Measurements from ENCODE around the gene NFIX. TPM values are rescaled to one million over a fixed set of nuclear protein-coding genes. Genes with fewer than 3 reads are reported as not detected.
A peak's percentile ranks its signal among the peaks of the same experiment; 100 is the strongest.

The NFIX gene
- total and polyA plus RNA-seq, 9 of the 15 experiments (the other 6 are each of a cell fraction or from before 2014, with no cell fraction given): 0.28 to 26.8 (median 5.4) TPM

DNA sequence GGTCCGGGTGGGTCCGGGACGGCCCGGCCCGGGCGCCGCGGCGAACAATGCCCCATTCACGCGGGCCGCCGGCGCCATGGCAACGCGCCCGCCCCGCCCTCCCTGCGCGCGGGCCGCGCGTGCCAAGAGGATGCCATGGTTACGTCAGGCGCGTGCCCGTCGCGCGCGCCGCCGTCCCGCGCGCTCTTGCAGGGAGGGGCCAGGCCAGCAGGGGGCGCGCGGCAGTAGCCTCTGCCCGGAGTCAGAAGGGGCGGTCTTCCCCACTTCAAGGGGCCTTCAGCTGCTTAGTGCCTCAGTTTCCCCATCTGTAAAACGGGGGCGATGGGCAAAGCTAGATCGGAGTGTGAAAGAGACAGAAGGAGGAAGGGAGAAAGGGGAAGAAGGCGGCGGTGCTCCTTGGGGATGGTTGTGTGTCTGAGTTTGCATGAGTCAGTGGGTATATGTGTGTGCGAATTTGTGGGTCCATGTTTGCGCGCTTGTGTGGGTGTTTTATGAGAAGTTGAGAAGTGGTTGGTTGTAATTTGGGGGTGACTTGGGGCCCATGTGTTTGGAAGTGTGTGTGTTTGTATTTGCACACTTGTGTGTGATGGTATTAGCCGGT lies 11.6 kb upstream of the NFIX start:
- no peaks in the 10 kb centered on the region for H3K79me2 ChIP-seq (ENCODE audit: control insufficient read depth, insufficient read depth, low read length)
- BruUV-seq (replicated peaks): no TSS peak
- intact Hi-C loops (cut with micrococcal nuclease) (loop anchor here (1.0 kb wide), 2 partner anchors 51 to 78 kb away; no protein-coding TSS in a partner anchor), in situ Hi-C loops (cut with MboI) (no loop called here)
- H3K27me3 ChIP-seq (ENCODE audit: control insufficient read depth in 2 of 2, insufficient read depth in 2 of 2, low read length in 2 of 2): no peaks in the 10 kb centered on the region
- no peaks in the 10 kb centered on the region for H4K20me1 ChIP-seq (replicated peaks; ENCODE audit: control insufficient read depth, insufficient read depth, low read length)
- no peak overlapping the region for H3K9ac ChIP-seq (ENCODE audit: insufficient read depth in 1 of 2, low read depth in 2 of 2, low read length in 2 of 2)
- no peaks in the 10 kb centered on the region for H3K9me1 ChIP-seq (ENCODE audit: control insufficient read depth, insufficient read depth, low read length)
- peak; percentile 79 to 93 (median 88) for DNase-seq (ENCODE audit: extremely low read depth in 1 of 4, low spot score in 3 of 4)
- POLR2A ChIA-PET: interaction anchor here (1.1 kb wide), 1 partner anchor 116 kb away, joined by 4 read pairs; no protein-coding TSS in a partner anchor
- no peaks in the 10 kb centered on the region for H3K36me3 ChIP-seq (ENCODE audit: control insufficient read depth, insufficient read depth, low read length)
- peak overlapping the region; percentile 42 for H3K4me3 ChIP-seq
- CTCF ChIA-PET (ENCODE audit: low intra/inter-chr PET ratio): interaction anchor here (0.6 to 2.2 kb wide), 7 partner anchors 51 to 980 kb away, joined by 3 to 10 read pairs (median 4); no protein-coding TSS in a partner anchor
- H3K4me2 ChIP-seq (ENCODE audit: insufficient read depth, low read length): peak overlapping the region; percentile 57; the same call in 1 of the 2 replicates
- peak; percentile 68 for ATAC-seq
- H3K27ac ChIP-seq (ENCODE audit: extremely low read depth, low read depth, low read length): no peak overlapping the region
- WGBS (ENCODE audit: insufficient coverage, low coverage, missing lambda C conversion rate): 30% methylated on average over 12 of the region's 51 CpGs
- peak; percentile 15 for FAIRE-seq
- peaks cover 21 to 47% of the 10 kb centered on the region in 2 experiments; a peak in 4 of 5 replicates for H3K4me1 ChIP-seq (replicated peaks in 1 of 2; ENCODE audit: control insufficient read depth in 2 of 2, insufficient read depth in 2 of 2, low read length in 2 of 2)
- no peaks in the 10 kb centered on the region for H3K9me3 ChIP-seq (replicated peaks; ENCODE audit: control insufficient read depth, insufficient read depth, low read depth, low read length)
- H2AFZ ChIP-seq (ENCODE audit: low read depth, low read length): peak overlapping the region; percentile 73
- TF ChIP-seq, protein P1, sequence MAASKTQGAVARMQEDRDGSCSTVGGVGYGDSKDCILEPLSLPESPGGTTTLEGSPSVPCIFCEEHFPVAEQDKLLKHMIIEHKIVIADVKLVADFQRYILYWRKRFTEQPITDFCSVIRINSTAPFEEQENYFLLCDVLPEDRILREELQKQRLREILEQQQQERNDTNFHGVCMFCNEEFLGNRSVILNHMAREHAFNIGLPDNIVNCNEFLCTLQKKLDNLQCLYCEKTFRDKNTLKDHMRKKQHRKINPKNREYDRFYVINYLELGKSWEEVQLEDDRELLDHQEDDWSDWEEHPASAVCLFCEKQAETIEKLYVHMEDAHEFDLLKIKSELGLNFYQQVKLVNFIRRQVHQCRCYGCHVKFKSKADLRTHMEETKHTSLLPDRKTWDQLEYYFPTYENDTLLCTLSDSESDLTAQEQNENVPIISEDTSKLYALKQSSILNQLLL (CRISPR knock-in tag; IDR thresholded peaks at IDR 0.05; ENCODE audit: borderline replicate concordance): no peak
- TF ChIP-seq PHF20 (IDR thresholded peaks at IDR 0.05; ENCODE audit: partially characterized antibody) (peak; percentile 33), MYC (IDR thresholded peaks at IDR 0.05; ENCODE audit: low read depth, low read length) (peak; percentile 53), MYC (CRISPR knock-in tag; IDR thresholded peaks at IDR 0.05; ENCODE audit: borderline replicate concordance, low read depth) (no peak), CHD4 (IDR thresholded peaks at IDR 0.05; ENCODE audit: insufficient read depth, insufficient replicate concordance, low read depth, low read length, poor library complexity, severe bottlenecking) (no peak), TBP (optimal IDR thresholded peaks at IDR 0.05; ENCODE audit: low read depth, low read length) (no peak), ZNF184 (CRISPR knock-in tag; IDR thresholded peaks at IDR 0.05) (no peak), SMARCE1 (IDR thresholded peaks at IDR 0.05) (no peak; the same call in 1 of the 2 replicates), EP400 (IDR thresholded peaks at IDR 0.05) (peak; percentile 33; the same call in 1 of the 2 replicates), CXXC5 (CRISPR knock-in tag; IDR thresholded peaks at IDR 0.05) (peak; percentile 84), ZNF764 (CRISPR knock-in tag; IDR thresholded peaks at IDR 0.05; ENCODE audit: low read depth) (no peak), ZEB2 (IDR thresholded peaks at IDR 0.05) (no peak), PHTF2 (CRISPR knock-in tag; IDR thresholded peaks at IDR 0.05) (no peak), KDM2B (CRISPR knock-in tag; IDR thresholded peaks at IDR 0.05) (no peak)
- TF ChIP-seq, protein P2, sequence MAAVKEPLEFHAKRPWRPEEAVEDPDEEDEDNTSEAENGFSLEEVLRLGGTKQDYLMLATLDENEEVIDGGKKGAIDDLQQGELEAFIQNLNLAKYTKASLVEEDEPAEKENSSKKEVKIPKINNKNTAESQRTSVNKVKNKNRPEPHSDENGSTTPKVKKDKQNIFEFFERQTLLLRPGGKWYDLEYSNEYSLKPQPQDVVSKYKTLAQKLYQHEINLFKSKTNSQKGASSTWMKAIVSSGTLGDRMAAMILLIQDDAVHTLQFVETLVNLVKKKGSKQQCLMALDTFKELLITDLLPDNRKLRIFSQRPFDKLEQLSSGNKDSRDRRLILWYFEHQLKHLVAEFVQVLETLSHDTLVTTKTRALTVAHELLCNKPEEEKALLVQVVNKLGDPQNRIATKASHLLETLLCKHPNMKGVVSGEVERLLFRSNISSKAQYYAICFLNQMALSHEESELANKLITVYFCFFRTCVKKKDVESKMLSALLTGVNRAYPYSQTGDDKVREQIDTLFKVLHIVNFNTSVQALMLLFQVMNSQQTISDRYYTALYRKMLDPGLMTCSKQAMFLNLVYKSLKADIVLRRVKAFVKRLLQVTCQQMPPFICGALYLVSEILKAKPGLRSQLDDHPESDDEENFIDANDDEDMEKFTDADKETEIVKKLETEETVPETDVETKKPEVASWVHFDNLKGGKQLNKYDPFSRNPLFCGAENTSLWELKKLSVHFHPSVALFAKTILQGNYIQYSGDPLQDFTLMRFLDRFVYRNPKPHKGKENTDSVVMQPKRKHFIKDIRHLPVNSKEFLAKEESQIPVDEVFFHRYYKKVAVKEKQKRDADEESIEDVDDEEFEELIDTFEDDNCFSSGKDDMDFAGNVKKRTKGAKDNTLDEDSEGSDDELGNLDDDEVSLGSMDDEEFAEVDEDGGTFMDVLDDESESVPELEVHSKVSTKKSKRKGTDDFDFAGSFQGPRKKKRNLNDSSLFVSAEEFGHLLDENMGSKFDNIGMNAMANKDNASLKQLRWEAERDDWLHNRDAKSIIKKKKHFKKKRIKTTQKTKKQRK (IDR thresholded peaks at IDR 0.05; ENCODE audit: borderline replicate concordance, low read depth, low read length): no peak
- TF ChIP-seq, protein P3, sequence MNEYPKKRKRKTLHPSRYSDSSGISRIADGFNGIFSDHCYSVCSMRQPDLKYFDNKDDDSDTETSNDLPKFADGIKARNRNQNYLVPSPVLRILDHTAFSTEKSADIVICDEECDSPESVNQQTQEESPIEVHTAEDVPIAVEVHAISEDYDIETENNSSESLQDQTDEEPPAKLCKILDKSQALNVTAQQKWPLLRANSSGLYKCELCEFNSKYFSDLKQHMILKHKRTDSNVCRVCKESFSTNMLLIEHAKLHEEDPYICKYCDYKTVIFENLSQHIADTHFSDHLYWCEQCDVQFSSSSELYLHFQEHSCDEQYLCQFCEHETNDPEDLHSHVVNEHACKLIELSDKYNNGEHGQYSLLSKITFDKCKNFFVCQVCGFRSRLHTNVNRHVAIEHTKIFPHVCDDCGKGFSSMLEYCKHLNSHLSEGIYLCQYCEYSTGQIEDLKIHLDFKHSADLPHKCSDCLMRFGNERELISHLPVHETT (CRISPR knock-in tag; conservative IDR thresholded peaks at IDR 0.05 in 1 of 2, IDR thresholded peaks at IDR 0.05 in 1 of 2): peak in 1 of 2 experiments; percentile 73; a peak in 2 of 4 replicates
